HCT116 (cell line): ENCODE results near the gene PACRG. TPM values are rescaled to one million over a fixed set of nuclear protein-coding genes. Genes with fewer than 3 reads are reported as not detected.

Experiments used
- ATAC-seq: fragments of 200-7000 bp; cut with Tn5 transposase; 2 replicates; pipeline ENCODE4 v1.9.1; 2020; ENCODE audit warnings: mild to moderate bottlenecking, moderate library complexity
- BruUV-seq: library from RNA; stranded (reverse); fragments of 400-500 nt; replicated peaks from 2 replicates; lab custom pipeline; 2021; lab: Mats Ljungman, UMichigan
- CTCF ChIA-PET: fragments of 300-600 bp; sonication (Branson Sonifier 250); formaldehyde crosslinking; loops from one replicate; lab custom pipeline; 2021; ENCODE audit warnings: antibody characterized with exemption; lab: Charles Lee
- POLR2A ChIA-PET: fragments of 300-600, 350-600 bp; sonication (Branson Sonifier 250); formaldehyde crosslinking; loops from one replicate; lab custom pipeline; 2021; ENCODE audit warnings: antibody characterized with exemption; lab: Charles Lee
- RAD21 ChIA-PET, 2 experiments: fragments of 300-600 bp; sonication (Branson Sonifier 250); formaldehyde crosslinking; loops; one replicate each; lab custom pipeline; 2023; ENCODE audit warnings: low total read pairs in 2 of 2; ENCODE audit not compliant: uncharacterized antibody in 2 of 2, unreplicated experiment in 2 of 2, low non-redundant PET in 1 of 2; lab: Charles Lee
- DNase-seq: peaks from one replicate; pipeline ENCODE4 v3.0.0-alpha.2; 2010; ENCODE audit warnings: low read depth, low spot score
- H2AFZ ChIP-seq: fragments of 200-600 bp; shearing (Covaris generic), sonication (generic); 2 replicates; pipeline ENCODE4 v1.6.1; 2017; ENCODE audit warnings: low read depth, mixed run types, mixed read lengths, antibody characterized with exemption, low read length; ENCODE audit not compliant: poor library complexity, severe bottlenecking
- H3K27ac ChIP-seq: 2 replicates; pipeline ENCODE4 v1.5.1; 2012; ENCODE audit warnings: low read depth, low read length
- H3K27me3 ChIP-seq: fragments of 200-600 bp; sonication (generic); 2 replicates; pipeline ENCODE4 v1.6.1; 2016; ENCODE audit warnings: mixed run types, low read length, mixed read lengths; ENCODE audit not compliant: insufficient read depth
- H3K36me3 ChIP-seq, 2 experiments: fragments of 200-500 bp in 1 of 2; fragments of 200-600 bp in 1 of 2; sonication (Bioruptor generic) in 1 of 2; sonication (generic) in 1 of 2; 2 replicates each; pipeline versions ENCODE4 v1.5.1 to v1.6.1; 2014 to 2016; ENCODE audit warnings: low read length in 2 of 2, inconsistent platforms in 1 of 2, mixed read lengths in 1 of 2, mixed run types in 1 of 2; ENCODE audit not compliant: insufficient read depth in 2 of 2, control insufficient read depth in 1 of 2
- H3K4me1 ChIP-seq, 2 experiments: fragments of 200-600 bp in 1 of 2; sonication (generic) in 1 of 2; 2 replicates each; pipeline versions ENCODE4 v1.5.1 to v1.6.1; 2012 to 2017; ENCODE audit warnings: low read length in 2 of 2, inconsistent platforms in 1 of 2, mild to moderate bottlenecking in 1 of 2, mixed read lengths in 1 of 2, mixed run types in 1 of 2, moderate library complexity in 1 of 2; ENCODE audit not compliant: insufficient read depth in 2 of 2, control insufficient read depth in 1 of 2
- H3K4me2 ChIP-seq: fragments of 200-600 bp; sonication (generic); 2 replicates; pipeline ENCODE4 v1.6.1; 2017; ENCODE audit warnings: mixed run types, low read length, mixed read lengths
- H3K4me3 ChIP-seq, 2 experiments: fragments of 200-600 bp in 1 of 2; sonication (generic) in 1 of 2; replicated peaks in 1 of 2; 2 replicates each; pipeline ENCODE4 v1.5.1; 2011 to 2016; ENCODE audit warnings: low read length in 2 of 2, control low read depth in 1 of 2, low read depth in 1 of 2, mild to moderate bottlenecking in 1 of 2, mixed read lengths in 1 of 2, mixed run types in 1 of 2
- H3K79me2 ChIP-seq: fragments of 200-600 bp; sonication (generic); 2 replicates; pipeline ENCODE4 v1.6.1; 2017; ENCODE audit warnings: mild to moderate bottlenecking, mixed run types, low read length, moderate library complexity, mixed read lengths; ENCODE audit not compliant: insufficient read depth
- H3K9ac ChIP-seq: fragments of 200-600 bp; sonication (generic); 2 replicates; pipeline ENCODE4 v1.6.1; 2016; ENCODE audit warnings: low read length, mixed read lengths
- H3K9me2 ChIP-seq: fragments of 200-600 bp; sonication (generic), shearing (Covaris generic); 2 replicates; pipeline ENCODE4 v1.6.1; 2017; ENCODE audit warnings: mixed run types, mild to moderate bottlenecking, moderate library complexity; ENCODE audit not compliant: insufficient read depth
- H3K9me3 ChIP-seq, 2 experiments: fragments of 200-500 bp in 1 of 2; fragments of 200-600 bp in 1 of 2; sonication (Bioruptor generic) in 1 of 2; sonication (generic) in 1 of 2; 2 replicates each; pipeline ENCODE4 v1.6.1; 2014 to 2017; ENCODE audit warnings: low read length in 2 of 2, mixed read lengths in 2 of 2, inconsistent platforms in 1 of 2, low read depth in 1 of 2, mild to moderate bottlenecking in 1 of 2, mixed run types in 1 of 2, moderate library complexity in 1 of 2; ENCODE audit not compliant: control insufficient read depth in 1 of 2, insufficient read depth in 1 of 2
- H4K20me1 ChIP-seq: fragments of 200-600 bp; sonication (generic), shearing (Covaris generic); 2 replicates; pipeline ENCODE4 v1.6.1; 2017; ENCODE audit warnings: mixed run types, mild to moderate bottlenecking, moderate library complexity; ENCODE audit not compliant: insufficient read depth
- CBX3 ChIP-seq: IDR thresholded peaks from 2 replicates; pipeline ENCODE4 v1.6.1; 2012; ENCODE audit warnings: low read depth
- CEBPB ChIP-seq: IDR thresholded peaks from 2 replicates; pipeline ENCODE4 v1.6.1; 2012; ENCODE audit warnings: low read depth
- CTCF ChIP-seq, 3 experiments: fragments of 200-600 bp in 1 of 3; sonication (generic) in 1 of 3; IDR thresholded peaks in 2 of 3; conservative IDR thresholded peaks in 1 of 3; 2 replicates each; pipeline ENCODE4 v1.5.1; 2012 to 2017; ENCODE audit warnings: low read depth in 2 of 3, low read length in 2 of 3, antibody characterized with exemption in 1 of 3, borderline replicate concordance in 1 of 3, control low read depth in 1 of 3, mild to moderate bottlenecking in 1 of 3, mixed read lengths in 1 of 3, mixed run types in 1 of 3, moderate library complexity in 1 of 3; ENCODE audit not compliant: insufficient read depth in 1 of 3
- FOSL1 ChIP-seq: IDR thresholded peaks from 2 replicates; pipeline ENCODE4 v1.6.1; 2012; ENCODE audit warnings: low read depth
- MAX ChIP-seq: IDR thresholded peaks from 2 replicates; pipeline ENCODE4 v1.6.1; 2012
- REST ChIP-seq: IDR thresholded peaks from 2 replicates; pipeline ENCODE4 v1.6.1; 2012; ENCODE audit warnings: low read depth
- SIN3A ChIP-seq: IDR thresholded peaks from 2 replicates; pipeline ENCODE4 v1.6.1; 2012; ENCODE audit warnings: low read depth
- TCF7L2 ChIP-seq: IDR thresholded peaks from 2 replicates; pipeline ENCODE4 v1.7.0; 2011; ENCODE audit warnings: borderline replicate concordance, inconsistent platforms; ENCODE audit not compliant: insufficient read depth, insufficient read length; ENCODE audit errors: extremely low read depth
- ZBTB33 ChIP-seq: IDR thresholded peaks from 2 replicates; pipeline ENCODE4 v1.6.1; 2011; ENCODE audit warnings: mild to moderate bottlenecking, low read length, moderate library complexity; ENCODE audit not compliant: insufficient replicate concordance; ENCODE audit errors: extremely low read depth
- ZNF274 ChIP-seq: fragments of 200-500 bp; sonication (Bioruptor generic); IDR thresholded peaks from 2 replicates; pipeline ENCODE4 v1.6.1; 2014; ENCODE audit warnings: mild to moderate bottlenecking, low read depth, low read length, inconsistent platforms
- intact Hi-C: fragments of 100-400 bp; cut with micrococcal nuclease; formaldehyde crosslinking; loops from 2 replicates; pipeline ENCODE4 v1.10.0; 2022
- total RNA-seq: library from RNA; stranded (reverse); gene quantifications from one replicate; pipeline ENCODE4 v1.2.1, GENCODE V29; 2021; ENCODE audit not compliant: unreplicated experiment

Gene PACRG
- total RNA-seq, 1 experiment from 2014 or later, result 0.71 TPM

GRCh38 chr6:162733489-162733888 is 5.7 kb downstream of the PACRG start:
- H4K20me1 ChIP-seq, result no peaks in the 10 kb centered on the region
- no peak overlapping the region for H3K9ac ChIP-seq
- H3K36me3 ChIP-seq, result no peaks in the 10 kb centered on the region
- ChIA-PET CTCF (no interaction called here), POLR2A (no interaction called here), RAD21 (no interaction called here)
- H3K4me2 ChIP-seq, result no peak overlapping the region
- no peaks in the 10 kb centered on the region for H3K79me2 ChIP-seq
- H3K9me2 ChIP-seq, result no peaks in the 10 kb centered on the region
- H3K27ac ChIP-seq, result no peak overlapping the region
- H3K9me3 ChIP-seq, result no peaks in the 10 kb centered on the region; a peak in 1 of 4 replicates
- no TSS peak for BruUV-seq
- no peak overlapping the region for H3K4me3 ChIP-seq
- H3K4me1 ChIP-seq, result no peaks in the 10 kb centered on the region
- TF ChIP-seq CEBPB (no peak), CTCF (IDR thresholded peaks at IDR 0.05 in 2 of 3, conservative IDR thresholded peaks at IDR 0.05 in 1 of 3; ENCODE audit: borderline replicate concordance in 1 of 3, insufficient read depth in 1 of 3, low read depth in 2 of 3, low read length in 2 of 3) (no peak), SIN3A (no peak), ZNF274 (no peak), CBX3 (no peak), FOSL1 (no peak), REST (no peak), TCF7L2 (no peak), ZBTB33 (no peak), MAX (no peak)
- H3K27me3 ChIP-seq, result no peaks in the 10 kb centered on the region
- DNase-seq, result no peak
- H2AFZ ChIP-seq, result no peak overlapping the region
- intact Hi-C loops, result no loop called here
- ATAC-seq, result no peak
